ENCODE results near the gene UBXN6.

The UBXN6 gene

DNA sequence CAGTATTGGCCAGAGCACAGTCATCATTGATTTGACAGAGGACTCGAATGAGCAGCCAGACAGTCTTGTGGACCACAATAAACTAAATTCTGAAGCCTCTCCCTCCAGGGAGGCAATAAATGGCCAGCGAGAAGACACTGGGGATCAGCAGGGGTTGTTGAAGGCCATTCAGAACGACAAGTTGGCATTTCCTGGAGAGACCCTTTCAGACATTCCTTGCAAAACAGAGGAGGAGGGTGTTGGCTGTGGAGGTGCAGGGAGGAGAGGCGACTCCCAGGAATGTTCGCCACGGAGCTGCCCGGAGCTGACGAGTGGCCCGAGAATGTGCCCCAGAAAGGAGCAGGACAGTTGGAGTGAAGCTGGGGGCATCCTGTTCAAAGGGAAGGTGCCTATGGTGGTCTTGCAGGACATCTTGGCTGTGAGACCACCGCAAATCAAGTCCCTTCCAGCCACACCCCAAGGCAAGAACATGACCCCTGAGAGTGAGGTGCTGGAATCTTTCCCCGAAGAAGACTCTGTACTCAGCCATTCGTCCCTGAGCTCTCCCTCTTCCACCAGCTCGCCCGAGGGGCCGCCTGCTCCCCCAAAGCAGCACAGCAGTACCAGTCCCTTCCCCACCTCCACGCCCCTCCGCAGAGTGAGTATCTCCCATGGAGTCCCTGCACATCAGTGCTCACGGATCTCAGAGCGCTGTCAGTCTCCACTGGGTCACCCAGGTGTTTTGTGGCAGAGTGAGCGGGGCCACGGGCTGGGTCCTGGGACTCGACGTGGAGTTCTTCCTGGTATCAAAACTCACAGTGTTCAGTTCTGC, 48.3 kb downstream of the UBXN6 start:
- TF ChIP-seq, protein P1, sequence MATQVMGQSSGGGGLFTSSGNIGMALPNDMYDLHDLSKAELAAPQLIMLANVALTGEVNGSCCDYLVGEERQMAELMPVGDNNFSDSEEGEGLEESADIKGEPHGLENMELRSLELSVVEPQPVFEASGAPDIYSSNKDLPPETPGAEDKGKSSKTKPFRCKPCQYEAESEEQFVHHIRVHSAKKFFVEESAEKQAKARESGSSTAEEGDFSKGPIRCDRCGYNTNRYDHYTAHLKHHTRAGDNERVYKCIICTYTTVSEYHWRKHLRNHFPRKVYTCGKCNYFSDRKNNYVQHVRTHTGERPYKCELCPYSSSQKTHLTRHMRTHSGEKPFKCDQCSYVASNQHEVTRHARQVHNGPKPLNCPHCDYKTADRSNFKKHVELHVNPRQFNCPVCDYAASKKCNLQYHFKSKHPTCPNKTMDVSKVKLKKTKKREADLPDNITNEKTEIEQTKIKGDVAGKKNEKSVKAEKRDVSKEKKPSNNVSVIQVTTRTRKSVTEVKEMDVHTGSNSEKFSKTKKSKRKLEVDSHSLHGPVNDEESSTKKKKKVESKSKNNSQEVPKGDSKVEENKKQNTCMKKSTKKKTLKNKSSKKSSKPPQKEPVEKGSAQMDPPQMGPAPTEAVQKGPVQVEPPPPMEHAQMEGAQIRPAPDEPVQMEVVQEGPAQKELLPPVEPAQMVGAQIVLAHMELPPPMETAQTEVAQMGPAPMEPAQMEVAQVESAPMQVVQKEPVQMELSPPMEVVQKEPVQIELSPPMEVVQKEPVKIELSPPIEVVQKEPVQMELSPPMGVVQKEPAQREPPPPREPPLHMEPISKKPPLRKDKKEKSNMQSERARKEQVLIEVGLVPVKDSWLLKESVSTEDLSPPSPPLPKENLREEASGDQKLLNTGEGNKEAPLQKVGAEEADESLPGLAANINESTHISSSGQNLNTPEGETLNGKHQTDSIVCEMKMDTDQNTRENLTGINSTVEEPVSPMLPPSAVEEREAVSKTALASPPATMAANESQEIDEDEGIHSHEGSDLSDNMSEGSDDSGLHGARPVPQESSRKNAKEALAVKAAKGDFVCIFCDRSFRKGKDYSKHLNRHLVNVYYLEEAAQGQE (IDR thresholded peaks at IDR 0.05; ENCODE audit: insufficient read depth in 1 of 2, low read depth in 2 of 2, low read length in 2 of 2), result no peak
- no peak for TF ChIP-seq SIN3A (IDR thresholded peaks at IDR 0.05; ENCODE audit: borderline replicate concordance, insufficient read depth, low read length)
- TF ChIP-seq TAF1 (IDR thresholded peaks at IDR 0.05; ENCODE audit: borderline replicate concordance, insufficient read depth, low read length), result no peak
- TF ChIP-seq POLR2AphosphoS5 (IDR thresholded peaks at IDR 0.05; ENCODE audit: low read depth, low read length), result no peak
- TF ChIP-seq FOXP2 (optimal IDR thresholded peaks at IDR 0.05; ENCODE audit: borderline replicate concordance, extremely low read depth, extremely low read length, insufficient read depth), result no peak

DNA sequence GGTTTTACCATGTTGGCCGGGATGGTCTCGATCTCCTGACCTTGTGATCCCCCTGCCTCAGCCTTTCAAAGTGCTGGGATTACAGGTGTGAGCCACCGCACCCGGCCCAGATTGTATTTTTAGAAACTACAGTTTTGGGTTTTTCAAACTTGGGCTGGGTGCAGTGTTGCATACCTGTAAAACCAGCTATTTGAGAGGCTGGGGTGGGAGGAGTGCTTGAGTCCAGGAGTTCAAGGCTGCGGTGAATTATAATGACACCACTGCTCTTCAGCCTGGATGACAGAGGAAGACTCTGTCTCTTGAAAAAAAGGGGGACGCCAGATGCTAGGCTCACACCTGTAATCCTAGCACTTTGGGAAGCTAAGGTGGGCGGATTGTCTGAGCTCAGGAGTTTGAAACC, 51.0 kb downstream of the UBXN6 start:
- TF ChIP-seq, protein P1 (IDR thresholded peaks at IDR 0.05; ENCODE audit: insufficient read depth in 1 of 2, low read depth in 2 of 2, low read length in 2 of 2), result no peak
- TF ChIP-seq SIN3A (IDR thresholded peaks at IDR 0.05; ENCODE audit: borderline replicate concordance, insufficient read depth, low read length), result no peak
- no peak for TF ChIP-seq TAF1 (IDR thresholded peaks at IDR 0.05; ENCODE audit: borderline replicate concordance, insufficient read depth, low read length)
- no peak for TF ChIP-seq POLR2AphosphoS5 (IDR thresholded peaks at IDR 0.05; ENCODE audit: low read depth, low read length)
- TF ChIP-seq FOXP2 (optimal IDR thresholded peaks at IDR 0.05; ENCODE audit: borderline replicate concordance, extremely low read depth, extremely low read length, insufficient read depth), result no peak

DNA sequence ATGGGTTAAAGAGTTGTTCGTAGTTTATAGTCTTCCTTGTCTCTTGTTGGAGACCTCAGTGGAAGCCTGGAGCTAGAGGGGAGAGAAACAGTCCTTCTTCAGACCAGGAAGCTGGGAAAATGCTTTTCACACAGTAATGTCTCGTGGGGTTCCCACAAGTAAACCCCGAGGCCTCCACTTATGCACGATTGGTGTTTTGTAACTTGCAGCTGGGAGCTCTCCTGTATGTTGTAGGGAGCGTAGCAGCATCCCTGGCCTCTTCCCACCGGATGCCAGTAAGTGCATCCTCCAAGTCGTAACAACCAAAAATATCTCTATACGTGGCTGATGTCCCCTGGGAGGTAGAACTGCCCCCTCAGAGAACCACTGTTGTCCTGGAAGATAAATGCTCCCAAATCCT, 51.6 kb downstream of the UBXN6 start:
- TF ChIP-seq, protein P1 (IDR thresholded peaks at IDR 0.05; ENCODE audit: insufficient read depth in 1 of 2, low read depth in 2 of 2, low read length in 2 of 2), result no peak
- no peak for TF ChIP-seq SIN3A (IDR thresholded peaks at IDR 0.05; ENCODE audit: borderline replicate concordance, insufficient read depth, low read length)
- no peak for TF ChIP-seq POLR2AphosphoS5 (IDR thresholded peaks at IDR 0.05; ENCODE audit: low read depth, low read length)
- no peak for TF ChIP-seq FOXP2 (optimal IDR thresholded peaks at IDR 0.05; ENCODE audit: borderline replicate concordance, extremely low read depth, extremely low read length, insufficient read depth)
- no peak for TF ChIP-seq TAF1 (IDR thresholded peaks at IDR 0.05; ENCODE audit: borderline replicate concordance, insufficient read depth, low read length)

DNA sequence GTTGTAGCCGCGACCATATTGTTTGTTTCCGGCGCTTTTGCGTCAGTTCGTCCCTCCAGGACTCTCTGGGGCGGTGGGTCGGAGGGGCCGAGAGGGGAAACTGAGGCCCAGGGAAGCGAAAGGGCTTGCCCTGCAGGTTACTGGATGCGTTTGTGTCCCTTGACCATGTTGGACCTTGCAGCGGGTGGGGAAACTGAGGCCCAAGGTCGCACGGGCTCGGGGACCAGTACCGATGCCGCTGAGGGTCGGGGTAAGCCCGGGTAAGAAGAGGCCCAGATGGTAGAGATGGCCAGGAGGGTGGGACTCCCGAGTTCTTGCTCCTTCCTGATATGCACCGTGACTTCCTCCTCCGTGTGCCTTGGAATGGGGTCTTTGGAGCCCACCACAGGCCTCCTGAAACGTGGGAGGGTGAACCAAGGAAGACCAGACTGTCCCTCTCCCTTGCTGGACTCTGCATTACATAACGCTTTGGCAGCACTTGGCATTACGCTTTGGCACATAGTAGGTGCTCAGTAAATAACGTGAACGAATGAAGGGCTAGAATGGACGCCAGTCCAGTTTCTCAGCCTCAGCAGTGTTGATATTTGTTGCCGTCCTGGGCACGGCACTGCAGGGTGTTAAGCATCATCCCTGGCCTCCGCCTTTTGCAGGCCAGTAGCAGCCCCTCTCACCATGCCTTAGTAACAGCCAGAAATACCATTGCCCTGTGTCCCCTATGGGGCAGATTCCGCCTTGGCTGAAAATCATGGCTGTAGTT, 54.4 kb downstream of the UBXN6 start:
- TF ChIP-seq TAF1 (IDR thresholded peaks at IDR 0.05; ENCODE audit: borderline replicate concordance, insufficient read depth, low read length), result no peak
- 0 out of 2 replicates have a peak, but pooled peaks have one; percentile 14 for TF ChIP-seq POLR2AphosphoS5 (IDR thresholded peaks at IDR 0.05; ENCODE audit: low read depth, low read length)
- no peak for TF ChIP-seq SIN3A (IDR thresholded peaks at IDR 0.05; ENCODE audit: borderline replicate concordance, insufficient read depth, low read length)
- TF ChIP-seq, protein P1 (IDR thresholded peaks at IDR 0.05; ENCODE audit: insufficient read depth in 1 of 2, low read depth in 2 of 2, low read length in 2 of 2), result no peak
- TF ChIP-seq FOXP2 (optimal IDR thresholded peaks at IDR 0.05; ENCODE audit: borderline replicate concordance, extremely low read depth, extremely low read length, insufficient read depth), result no peak
